GM06990 (cell line): ENCODE measurements around the gene KANTR.

Experiments used
- DNase-seq: peaks from one replicate; pipeline ENCODE4 v3.0.0-alpha.2; 2011; ENCODE audit not compliant: insufficient read length; ENCODE audit errors: extremely low read depth
- H3K27me3 ChIP-seq: replicated peaks from 2 replicates; pipeline ENCODE4 v1.6.0; 2011; ENCODE audit warnings: low read length; ENCODE audit not compliant: control insufficient read depth, insufficient read depth
- H3K36me3 ChIP-seq: 2 replicates; pipeline ENCODE4 v1.5.1; 2011; ENCODE audit warnings: low read length; ENCODE audit not compliant: control insufficient read depth, insufficient read depth
- H3K4me3 ChIP-seq: replicated peaks from 2 replicates; pipeline ENCODE4 v1.5.1; 2011; ENCODE audit warnings: low read depth, mild to moderate bottlenecking, control low read depth, low read length
- CTCF ChIP-seq: IDR thresholded peaks from 2 replicates; pipeline ENCODE4 v1.5.1; 2011; ENCODE audit warnings: low read length, control low read depth, mild to moderate bottlenecking, inconsistent platforms; ENCODE audit not compliant: insufficient read depth, poor library complexity, severe bottlenecking

KANTR gene

GRCh38 chrX:53122013-53122412 is 28.1 kb downstream of the KANTR start:
- Histone ChIP-seq H3K36me3 (peaks cover 2% of the 10 kb centered on the region), H3K27me3 (no peaks in the 10 kb centered on the region), H3K4me3 (no peak overlapping the region)
- DNase-seq = no peak
- no peak for TF ChIP-seq CTCF

DNA sequence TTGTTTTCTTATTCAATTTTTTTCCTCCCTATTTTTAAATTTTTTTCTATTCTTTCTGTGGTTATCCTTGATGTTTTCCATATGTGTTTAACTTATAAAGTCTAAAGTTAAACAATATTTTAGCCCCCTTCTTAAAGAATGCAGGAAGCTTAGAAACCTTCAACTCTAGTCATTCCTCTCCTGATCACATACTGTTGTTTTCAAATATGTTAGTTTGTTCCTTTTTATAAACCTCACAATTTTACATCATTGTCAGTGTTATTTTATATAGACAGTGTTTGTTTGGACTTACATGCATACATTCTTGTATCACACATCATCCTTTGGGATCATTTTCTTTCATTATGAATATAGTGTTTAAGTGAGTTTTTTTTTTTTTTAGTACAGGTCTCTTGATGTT is 31.6 kb downstream of the KANTR start:
- no peak for TF ChIP-seq CTCF
- no peak for DNase-seq
- H3K4me3 ChIP-seq = no peak overlapping the region
- H3K27me3 ChIP-seq = no peaks in the 10 kb centered on the region
- peaks cover 2% of the 10 kb centered on the region for H3K36me3 ChIP-seq

GRCh38 chrX:53126377-53126776 is 32.4 kb downstream of the KANTR start:
- no peaks in the 10 kb centered on the region for H3K27me3 ChIP-seq

GRCh38 chrX:53128097-53128749 is 34.3 kb downstream of the KANTR start:
- no peak for DNase-seq
- no peak overlapping the region for H3K4me3 ChIP-seq
- TF ChIP-seq CTCF = no peak
- no peaks in the 10 kb centered on the region for H3K27me3 ChIP-seq
- peaks cover 2% of the 10 kb centered on the region for H3K36me3 ChIP-seq

More at GRCh38 chrX:53126377-53126776, 32.4 kb downstream of the KANTR start:
- H3K36me3 ChIP-seq = peaks cover 2% of the 10 kb centered on the region
- no peak overlapping the region for H3K4me3 ChIP-seq
- TF ChIP-seq CTCF = no peak
- no peak for DNase-seq

- TF ChIP-seq CTCF = no peak
- H3K36me3 ChIP-seq = no peaks in the 10 kb centered on the region
- no peak overlapping the region for H3K4me3 ChIP-seq
- H3K27me3 ChIP-seq = no peaks in the 10 kb centered on the region
- no peak for DNase-seq
These were observed 39.5 kb downstream of the KANTR start for GRCh38 chrX:53133400-53133799.

DNA sequence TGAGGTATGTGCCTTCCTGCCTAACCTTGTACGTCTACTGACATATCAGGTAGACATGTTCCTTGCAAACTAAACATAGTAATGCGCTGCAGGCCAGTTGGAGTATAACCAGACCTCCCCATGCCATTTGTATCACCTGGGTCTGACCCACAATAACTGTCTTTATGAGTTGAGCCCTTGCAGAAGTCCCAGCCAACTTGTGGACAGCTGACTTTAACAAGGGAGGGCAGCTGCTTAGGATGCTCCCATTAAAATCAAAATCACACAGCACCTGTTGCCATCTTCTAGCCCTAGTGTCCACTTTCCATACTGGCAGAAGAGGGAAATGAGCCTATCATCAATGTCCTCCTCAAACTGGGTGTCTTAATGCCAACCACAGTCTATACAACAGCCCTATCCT is 41.6 kb downstream of the KANTR start:
- TF ChIP-seq CTCF = no peak
- no peak overlapping the region for H3K4me3 ChIP-seq
- H3K36me3 ChIP-seq = no peaks in the 10 kb centered on the region
- no peaks in the 10 kb centered on the region for H3K27me3 ChIP-seq
- no peak for DNase-seq
